Measurements from ENCODE around the gene CDH23.

The CDH23 gene

DNA sequence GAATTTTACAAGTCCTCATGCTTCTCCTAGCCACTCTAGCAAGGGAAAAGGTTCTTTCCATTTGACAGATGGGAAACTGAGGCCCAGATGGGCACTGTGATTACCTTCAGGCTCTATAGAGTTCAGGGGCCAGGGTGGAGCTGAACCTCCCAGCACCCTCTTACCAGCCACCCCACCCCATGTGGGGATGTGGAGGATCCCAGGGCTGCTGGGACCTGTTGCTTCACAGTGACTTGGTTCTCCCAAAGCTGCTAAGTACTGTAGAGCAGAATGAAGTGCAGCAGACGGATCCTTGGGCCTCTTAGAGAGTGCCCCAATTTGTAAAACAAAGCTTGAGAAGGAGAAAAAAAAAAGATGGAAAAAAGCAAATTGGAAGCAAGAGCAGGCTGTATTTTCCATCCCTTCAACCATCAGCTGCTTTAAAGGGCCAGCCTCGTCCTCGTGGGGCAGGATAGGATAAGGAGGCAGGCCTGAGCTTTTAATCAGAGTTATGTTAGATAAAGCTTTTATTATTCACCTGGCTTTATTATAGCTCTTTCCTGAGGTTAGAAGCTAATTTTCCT, 147.0 kb downstream of the CDH23 start:
- DNase-seq, result no peak

DNA sequence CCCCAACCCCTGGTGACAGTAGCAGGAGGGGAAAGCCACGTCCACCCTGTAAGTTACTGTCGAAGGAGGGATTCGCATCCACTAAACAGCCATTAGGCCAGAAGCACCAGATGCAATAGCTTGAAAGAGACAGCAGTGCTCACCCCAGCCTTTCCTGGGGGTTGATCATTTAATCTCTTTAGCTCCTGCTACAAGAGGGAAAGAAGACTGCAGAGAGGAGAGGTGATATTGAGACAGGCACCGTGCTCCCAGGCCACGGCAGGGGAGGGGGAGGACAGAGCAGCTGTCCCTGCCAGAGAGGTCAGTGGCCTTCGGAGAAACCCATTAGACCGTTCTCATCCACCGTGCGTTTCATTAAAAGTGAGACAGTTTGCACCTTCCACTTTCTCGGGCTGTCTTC, 148.3 kb downstream of the CDH23 start:
- no peak for DNase-seq

DNA sequence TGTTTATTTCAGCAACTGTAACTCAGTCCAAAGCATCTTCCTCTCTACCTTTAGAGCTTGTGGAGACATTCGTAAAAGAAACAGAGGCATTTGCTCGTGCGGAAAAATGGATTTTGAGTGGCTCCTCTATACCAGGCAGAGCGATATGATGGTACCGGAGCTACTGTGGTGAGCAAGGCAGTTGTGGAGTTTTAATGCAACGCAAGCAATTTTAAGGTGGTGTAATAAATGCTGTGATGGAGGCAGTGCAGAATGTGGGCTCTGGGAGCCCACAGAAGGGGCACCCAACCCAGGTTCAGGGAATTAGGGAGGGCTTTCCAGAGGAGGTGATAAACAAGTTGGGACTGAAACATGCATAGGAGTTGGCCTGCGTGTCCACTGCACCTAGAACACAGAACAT, 149.5 kb downstream of the CDH23 start:
- no peak for DNase-seq

DNA sequence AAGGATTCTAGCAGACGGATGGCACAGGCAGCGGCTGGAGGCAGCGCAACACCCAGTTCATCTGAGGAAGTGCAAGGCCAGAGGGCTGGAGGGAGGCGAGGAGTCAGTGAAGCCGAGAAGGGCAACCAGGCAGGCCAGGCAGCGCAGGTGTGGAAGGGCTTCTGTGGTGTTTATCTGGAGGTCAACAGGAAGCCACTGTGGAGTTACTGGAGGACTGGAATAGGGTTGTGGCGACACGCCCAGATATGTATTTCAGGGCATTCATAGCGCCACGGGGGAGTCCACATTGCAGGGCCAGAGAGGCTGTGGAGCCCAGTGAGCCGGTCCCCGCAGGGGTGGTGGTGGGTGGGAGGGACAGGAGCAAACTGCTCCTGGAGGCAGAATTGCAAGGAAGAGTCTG, 150.6 kb downstream of the CDH23 start:
- no peak for DNase-seq

DNA sequence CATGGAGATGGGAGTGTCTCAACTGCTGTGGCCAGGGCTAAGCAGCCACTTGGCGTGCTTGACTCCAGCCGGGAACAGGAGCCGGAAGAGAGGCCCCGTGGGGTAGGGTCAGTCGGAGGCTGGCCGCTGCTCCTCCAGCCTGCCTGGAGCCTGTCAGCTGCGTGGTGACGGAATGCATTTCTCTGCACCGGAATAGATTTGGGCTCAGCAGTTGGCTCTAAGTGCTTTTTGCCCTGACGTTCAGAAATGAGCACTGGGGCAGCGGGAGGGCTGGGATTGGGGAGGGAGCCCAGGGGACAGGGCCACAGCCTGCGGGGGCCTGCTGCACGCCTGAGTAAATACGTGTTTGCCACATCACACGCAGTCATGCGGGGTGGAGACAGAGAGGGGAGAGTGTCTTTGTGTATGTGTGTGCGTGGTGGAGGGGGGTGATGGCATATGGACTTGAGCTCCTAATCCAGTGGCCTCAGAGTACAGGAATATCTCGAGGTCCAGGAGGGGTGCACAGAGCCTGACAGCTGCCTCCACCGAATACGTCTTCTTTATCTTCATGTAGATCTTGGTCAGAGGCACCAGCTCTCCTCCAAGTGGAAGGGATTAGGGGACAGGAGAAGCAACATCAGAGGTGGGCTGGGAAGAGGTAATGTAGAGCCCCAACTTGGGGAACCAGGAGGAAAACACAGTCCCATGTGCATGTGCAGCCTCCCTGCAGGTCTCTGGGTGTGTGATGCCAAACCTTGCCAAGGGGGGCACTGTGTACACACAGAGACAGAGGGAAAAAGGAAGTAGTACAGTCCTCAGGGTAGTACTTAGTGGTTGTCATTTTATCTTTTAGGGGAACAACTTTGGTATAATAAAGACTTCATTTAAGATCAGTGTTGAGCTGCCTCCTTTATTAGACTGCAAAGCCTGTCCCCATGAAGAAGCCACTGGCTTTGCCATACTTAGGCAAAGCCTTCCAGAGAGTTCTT, 151.4 kb downstream of the CDH23 start:
- DNase-seq, result no peak

DNA sequence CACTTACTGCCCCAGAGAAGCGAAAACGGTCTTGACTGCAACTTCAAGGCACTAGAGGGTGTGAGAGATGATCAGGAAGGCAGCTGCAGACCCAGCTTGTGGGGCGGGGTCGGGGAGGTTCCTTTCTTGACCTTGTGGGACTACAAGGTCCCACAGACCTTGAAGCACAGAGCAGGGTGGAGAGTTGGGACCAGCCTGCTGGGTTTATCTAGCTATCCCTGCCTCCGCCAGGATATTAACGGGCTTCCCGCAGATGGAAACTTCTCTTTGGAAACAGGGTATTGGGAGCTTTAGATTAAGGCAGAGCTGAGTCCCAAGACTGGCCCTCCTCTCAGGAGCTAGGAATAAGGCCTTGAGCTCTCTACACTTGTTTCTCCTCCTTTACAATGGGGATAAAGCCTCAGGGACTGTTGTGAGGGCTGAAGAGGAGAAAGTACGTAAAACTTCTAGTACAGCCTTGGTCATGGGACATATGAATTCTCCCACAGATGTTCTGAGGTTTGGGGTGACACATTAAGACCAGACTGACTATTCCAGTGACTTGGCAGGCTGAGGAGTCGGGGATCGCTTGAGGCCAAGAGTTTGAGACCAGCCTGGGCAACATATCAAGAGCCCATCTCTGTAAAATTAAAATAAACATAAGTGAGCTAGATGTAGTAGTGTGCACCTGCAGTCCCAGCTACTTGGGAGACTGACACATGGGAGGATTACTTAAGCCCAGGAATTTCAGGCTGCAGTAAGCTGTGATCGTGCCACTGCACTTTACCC, 153.2 kb downstream of the CDH23 start:
- no peak for DNase-seq

DNA sequence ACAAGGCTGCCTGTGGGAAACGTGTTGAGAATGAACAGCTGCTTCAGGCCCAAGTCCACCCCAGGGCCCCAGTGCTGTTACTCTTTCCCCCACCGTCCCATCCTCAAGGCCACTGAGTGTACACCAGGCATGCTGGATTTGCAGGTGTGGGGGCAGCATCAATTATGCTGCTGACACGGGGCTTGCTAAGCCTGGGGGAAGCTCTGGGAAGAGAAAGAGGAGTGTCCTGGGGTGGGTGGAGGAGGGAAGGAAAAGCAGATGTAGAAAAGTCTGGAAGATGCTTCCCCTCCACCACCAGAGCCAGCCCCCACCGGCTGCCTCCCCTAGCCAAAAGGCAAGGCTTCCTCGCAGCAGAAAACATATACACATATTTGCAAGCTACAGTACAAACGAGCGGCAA, 153.9 kb downstream of the CDH23 start:
- no peak for DNase-seq

DNA sequence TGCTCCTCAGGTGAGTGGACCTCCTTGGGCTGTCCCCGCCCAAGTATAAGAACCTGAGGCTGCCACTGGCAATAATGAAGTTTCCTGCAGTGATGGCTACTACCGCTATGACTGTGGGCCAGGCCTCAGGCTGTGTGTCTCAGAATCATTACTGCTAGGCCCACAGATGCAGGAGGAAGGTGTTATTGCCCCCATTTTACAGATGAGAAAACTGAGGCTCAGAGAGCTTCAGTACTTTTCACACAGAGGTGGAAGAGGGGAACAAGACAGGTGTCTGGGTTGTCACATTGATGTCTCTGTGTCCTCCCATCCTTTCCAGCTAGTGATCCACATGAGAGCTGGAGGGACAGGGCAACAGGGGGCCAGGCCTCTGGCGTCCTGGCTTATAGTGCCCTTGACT, 155.2 kb downstream of the CDH23 start:
- DNase-seq, result no peak

DNA sequence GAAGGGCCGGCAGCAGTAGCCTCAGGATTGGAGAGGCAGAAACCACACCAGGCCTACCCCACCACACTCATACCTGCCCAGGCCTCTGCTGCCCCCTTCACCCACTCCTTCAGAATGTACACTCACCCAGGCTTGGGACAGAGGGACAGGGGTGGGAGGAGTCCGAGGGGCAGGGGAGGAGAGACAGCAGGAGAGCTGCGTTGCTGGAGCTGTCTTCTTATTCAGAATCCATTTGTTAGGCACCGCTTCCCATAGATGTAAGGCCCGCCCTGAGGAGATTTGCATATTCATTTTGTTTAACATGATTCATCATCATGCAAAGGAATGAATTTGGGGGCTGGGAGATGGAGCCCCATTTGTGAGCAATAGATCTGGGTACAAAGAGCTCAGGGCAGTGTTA, 156.7 kb downstream of the CDH23 start:
- DNase-seq, result no peak

DNA sequence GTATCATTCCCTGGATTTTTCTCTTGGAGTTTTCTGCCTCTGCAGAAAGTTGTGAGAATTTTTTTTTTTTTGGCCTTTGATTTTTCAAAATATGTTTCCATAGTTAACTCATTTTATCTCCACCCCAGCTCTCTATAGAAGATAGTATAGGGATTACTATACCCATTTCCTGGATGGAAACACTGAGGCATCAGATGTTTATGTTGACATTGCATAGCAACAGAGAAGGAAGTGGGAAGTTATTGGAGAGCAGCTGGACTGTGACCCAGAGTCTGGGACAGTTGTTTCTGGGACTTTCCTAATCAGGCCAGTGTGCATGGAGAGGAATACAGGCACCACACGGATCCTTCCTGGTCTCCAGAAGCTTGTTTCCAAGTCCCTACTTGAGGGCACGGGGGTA, 158.0 kb downstream of the CDH23 start:
- DNase-seq, result no peak

DNA sequence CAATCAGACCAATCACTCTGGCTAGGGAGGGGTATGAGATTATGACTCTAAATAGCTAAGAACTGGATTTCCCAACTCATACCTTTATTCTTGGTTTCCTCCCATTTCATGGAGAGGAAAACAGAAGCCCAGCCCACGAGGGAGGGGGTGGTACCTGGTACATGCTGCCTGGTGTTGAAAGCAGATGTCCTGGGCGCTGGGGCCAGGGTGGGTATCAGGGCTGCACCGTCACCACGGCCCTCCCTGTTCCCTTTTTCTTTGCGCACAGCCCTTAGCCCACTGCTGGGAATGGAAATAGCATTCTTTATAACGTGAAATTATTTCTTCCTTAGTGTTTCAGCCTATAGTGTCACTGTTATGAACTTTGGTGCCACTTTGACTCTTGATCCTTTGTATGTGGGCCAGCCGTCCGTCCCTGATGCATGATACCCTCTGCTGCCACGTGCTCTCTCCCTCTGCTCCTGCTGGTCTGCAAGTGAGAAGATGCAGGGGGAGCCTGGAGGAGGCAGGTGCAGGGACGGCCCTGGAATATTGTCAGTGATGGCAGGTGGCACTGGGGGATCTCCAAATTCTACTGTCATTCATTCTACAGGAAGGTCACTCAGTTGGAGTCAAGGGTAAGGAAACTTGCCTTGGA, 158.5 kb downstream of the CDH23 start:
- no peak for DNase-seq

DNA sequence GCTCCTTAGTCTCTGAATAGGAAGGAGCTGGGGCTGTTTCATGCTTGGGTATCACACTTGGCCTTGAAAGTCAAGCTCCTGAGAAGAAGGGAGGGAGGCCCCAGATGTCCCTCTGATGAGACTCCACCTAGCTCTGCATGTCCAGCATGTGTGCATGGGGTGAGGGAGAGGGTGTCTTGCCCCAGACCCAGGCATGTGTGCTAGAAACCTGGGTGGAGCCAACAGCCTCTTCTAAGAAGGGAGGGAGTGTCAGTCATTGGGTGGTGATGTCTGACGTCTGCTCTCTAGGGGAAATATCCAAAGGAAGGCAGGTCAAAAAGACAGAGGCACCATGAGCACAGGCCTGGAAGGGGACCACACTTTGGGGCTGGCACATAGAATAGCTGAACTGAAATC, 159.0 kb downstream of the CDH23 start:
- no peak for DNase-seq

DNA sequence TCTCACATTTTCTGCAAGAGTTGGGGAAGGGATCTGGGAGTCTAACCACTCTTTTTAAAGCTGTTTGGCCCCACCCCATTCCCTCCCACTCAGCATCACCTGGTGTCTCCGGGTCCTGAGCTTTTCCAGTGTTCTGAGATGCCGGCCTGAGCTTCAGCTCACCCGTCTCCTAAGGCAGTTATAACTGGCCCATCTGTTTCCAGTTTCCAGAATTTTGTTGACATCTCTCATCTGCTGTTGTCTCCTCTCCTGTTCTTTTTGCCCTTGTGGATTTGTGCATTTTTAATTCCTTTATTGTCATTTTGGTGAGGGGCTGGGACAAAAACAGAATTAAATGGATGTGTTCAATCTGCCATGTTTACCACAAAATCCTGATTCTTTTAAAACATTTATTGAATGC, 162.3 kb downstream of the CDH23 start:
- DNase-seq, result no peak

DNA sequence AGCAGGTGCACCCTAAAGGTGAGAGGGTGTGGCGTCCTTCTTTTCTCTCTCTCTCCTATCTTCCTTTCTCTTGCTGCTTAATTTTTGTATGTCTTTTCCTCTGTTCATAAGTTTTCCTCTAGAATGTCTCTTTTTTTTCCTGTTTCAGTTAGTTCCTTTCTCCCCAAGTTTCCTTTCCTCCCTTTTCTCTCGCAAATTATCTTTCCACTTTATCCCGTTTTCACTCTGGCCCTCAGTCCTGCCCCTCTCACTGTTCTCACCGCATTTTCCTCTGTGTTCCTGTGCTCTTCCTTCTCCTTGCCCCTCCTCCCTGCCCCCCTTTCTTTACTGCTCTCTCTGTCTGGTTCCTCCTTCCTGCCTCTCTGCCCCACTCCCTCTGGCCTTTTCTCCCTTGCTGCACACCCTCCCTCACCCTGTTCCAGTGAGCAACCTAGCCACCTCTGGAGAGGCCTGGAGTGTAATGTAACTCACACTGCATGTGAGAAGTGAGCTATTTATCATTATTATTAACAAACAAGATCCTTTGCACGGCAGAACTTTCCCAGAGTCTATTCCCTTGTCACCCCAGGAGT, 164.4 kb downstream of the CDH23 start:
- no peak for DNase-seq

DNA sequence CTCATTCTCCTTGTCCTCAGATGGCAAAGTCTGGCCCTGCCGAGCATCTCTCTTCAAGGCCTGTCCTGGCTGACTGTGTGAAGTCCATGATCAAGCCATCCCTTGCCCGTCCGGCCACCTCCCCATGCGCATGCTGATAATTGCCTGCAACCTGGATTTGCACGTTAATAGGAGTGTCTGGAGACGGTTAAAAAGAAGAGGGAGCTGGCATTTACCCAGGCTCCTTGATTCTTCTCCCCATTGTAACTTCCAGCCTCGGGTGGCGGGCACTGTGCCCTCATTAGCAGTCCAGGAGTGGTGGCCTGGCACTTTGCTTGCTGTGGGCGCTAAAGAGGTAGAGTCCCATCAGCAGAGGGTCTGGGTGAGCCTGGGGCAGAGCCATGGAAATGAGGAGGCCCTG, 165.5 kb downstream of the CDH23 start:
- DNase-seq, result no peak

DNA sequence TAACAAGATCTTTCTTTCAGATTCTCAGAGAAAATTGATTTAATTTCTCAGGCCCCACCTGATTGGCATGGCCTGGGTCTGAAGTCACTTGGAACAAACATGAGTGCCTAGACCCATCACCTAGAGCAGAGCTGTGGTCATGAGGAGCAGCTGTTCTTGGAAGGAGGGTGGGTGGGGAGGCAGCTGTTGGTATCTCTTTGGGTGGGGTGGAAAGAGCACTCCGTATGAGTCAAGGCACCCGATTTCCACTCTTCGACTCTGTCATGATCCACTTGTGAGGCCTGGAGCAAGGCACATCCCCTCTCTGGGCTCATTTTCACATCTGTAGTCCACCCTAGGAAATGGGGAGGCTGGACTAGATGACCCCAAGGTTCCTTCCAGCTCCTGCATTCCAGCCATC, 166.2 kb downstream of the CDH23 start:
- no peak for DNase-seq

DNA sequence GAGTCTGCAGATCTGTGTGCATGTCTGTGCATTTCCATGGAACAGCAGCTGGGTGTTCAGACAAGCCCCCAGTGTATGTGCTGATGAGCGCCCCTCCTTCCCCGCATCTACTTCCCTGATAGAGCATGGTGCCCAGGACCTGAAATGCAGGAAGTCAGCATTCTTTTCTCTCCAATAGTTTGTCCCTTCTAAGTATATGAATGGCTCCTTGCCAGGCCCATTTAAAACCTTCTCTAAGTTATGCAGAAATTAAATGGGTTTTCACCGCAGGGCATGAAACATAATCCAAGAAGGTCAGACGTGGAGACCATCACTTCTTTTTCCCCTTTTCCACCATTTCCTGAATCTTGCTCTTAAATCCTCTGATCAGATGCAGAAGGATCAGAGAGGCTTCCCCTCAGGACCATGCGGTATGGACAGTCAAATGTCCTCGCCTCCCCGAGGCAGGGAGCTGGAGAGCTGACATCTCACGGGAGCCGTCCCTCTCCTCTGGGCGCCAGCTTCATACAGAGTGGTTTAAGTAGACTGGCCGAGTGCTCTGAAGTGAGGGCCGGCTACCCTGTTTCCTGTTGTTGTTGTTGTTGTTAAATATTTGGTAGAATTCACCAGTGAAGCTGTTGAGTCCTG, 167.6 kb downstream of the CDH23 start:
- peak; percentile 9 for DNase-seq

DNA sequence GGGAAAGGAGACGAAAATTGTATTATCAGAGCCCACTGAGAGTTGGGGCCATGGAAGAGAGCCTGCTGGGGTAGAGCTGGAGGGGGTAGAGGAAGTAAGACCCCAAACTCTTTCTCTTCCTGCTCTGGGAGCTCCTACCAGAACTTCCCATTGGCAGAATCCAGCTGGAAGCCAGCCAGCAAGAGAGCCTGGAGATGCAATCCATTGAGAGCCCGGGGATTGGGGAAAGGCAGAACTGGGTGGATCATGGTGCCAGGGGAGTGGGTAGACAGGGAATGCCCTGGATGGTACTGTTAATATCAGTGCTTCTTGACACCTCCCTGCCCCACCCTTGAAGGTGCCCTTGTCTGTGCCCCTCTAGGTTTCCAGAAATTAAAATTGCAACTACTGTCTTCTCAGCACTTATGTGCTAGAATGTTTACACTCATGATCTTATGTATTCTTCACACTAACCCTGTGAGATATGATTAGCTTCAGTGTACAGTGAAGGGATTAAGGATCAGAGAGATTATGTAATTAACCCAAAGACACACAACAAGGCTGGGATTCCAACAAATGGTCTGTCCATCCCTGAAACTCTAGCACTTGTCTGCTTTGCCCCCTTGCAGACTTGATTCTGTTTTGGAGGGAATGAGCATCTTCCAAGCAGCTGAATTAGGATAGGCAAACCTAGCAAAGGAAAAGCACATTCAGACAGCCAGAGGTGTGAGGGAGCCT, 168.7 kb downstream of the CDH23 start:
- no peak for DNase-seq

DNA sequence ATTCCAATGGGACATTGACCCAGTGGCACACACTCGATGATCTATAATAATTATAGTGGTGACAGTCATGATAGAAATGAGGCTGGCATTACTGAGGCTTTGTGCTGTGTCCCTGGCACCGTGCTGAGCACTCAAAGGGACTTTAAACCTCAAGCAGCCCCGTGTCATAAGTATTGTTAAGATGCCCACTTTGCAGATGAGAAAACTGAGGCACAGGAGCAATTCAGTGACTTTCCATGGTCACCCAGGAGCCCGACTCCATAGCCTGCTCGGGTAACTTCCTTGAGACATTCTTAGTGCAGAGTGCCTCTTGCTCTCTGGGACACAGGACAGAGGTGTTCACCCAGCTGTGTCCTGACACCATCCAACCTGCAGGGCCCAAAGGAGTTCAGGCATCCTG, 170.3 kb downstream of the CDH23 start:
- DNase-seq, result no peak

DNA sequence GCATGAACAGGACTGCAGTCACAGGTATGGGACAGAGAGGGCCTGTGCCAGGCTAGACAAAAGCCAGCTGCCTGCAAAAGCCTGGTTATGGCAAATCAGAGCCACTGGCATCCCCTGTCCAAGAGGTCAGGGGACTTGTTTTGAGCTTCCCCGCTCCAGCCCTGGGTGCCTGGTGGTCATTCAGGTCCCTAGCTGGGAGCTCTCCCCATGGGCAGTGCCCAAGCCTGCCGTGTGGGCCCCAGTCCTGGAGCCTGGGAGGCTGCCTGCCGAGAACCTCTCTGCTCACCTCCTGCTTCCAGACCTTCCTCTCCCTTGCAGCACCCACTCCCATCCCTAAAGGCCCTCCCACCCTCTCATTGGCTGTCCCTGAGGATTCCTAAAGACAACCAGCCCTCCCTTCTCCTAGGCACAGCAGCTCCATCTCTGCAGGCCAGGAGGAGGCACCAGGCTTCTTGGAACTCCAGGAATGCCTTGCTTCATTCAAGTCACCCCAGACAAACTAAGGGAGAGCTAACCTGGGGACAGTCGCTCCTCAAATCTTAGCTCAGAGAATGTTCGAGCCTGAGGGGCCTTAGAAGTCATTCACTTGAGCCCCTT, 172.3 kb downstream of the CDH23 start:
- DNase-seq, result no peak
